Calu3 (cell line): ENCODE measurements around the gene GLP2R. TPM values are rescaled to one million over a fixed set of nuclear protein-coding genes. Genes with fewer than 3 reads are reported as not detected.

Experiments used
- BruUV-seq: library from RNA; stranded (reverse); fragments of 400-500 nt; replicated peaks from 2 replicates; lab custom pipeline; 2021; lab: Mats Ljungman, UMichigan
- CTCF ChIA-PET: fragments of 300-600 bp; sonication (Branson Sonifier 250); formaldehyde crosslinking; loops from one replicate; lab custom pipeline; 2022; ENCODE audit warnings: antibody characterized with exemption; lab: Charles Lee
- DNase-seq: peaks from one replicate; pipeline ENCODE4 v3.0.0; 2022
- H3K27ac Mint-ChIP-seq: one replicate; pipeline ENCODE4 v1.8.0; 2022; ENCODE audit warnings: mixed read lengths; ENCODE audit not compliant: unreplicated experiment
- H3K27me3 Mint-ChIP-seq: one replicate; pipeline ENCODE4 v1.8.0; 2022; ENCODE audit warnings: mixed read lengths; ENCODE audit not compliant: unreplicated experiment
- H3K36me3 Mint-ChIP-seq: one replicate; pipeline ENCODE4 v1.8.0; 2022; ENCODE audit warnings: mild to moderate bottlenecking, moderate library complexity, mixed read lengths; ENCODE audit not compliant: insufficient read depth, unreplicated experiment
- H3K4me1 Mint-ChIP-seq: one replicate; pipeline ENCODE4 v1.8.0; 2022; ENCODE audit warnings: mild to moderate bottlenecking, low read depth, mixed read lengths; ENCODE audit not compliant: unreplicated experiment
- H3K4me3 Mint-ChIP-seq: one replicate; pipeline ENCODE4 v1.8.0; 2022; ENCODE audit warnings: mild to moderate bottlenecking, low read depth, moderate library complexity, mixed read lengths; ENCODE audit not compliant: unreplicated experiment
- H3K9me3 Mint-ChIP-seq: one replicate; pipeline ENCODE4 v1.8.0; 2022; ENCODE audit warnings: low read depth, mixed read lengths; ENCODE audit not compliant: unreplicated experiment
- CTCF ChIP-seq: fragments of 200-600 bp; IDR thresholded peaks from one replicate; pipeline ENCODE4 v1.8.0; 2022; ENCODE audit warnings: antibody characterized with exemption; ENCODE audit not compliant: unreplicated experiment
- intact Hi-C: fragments of 100-400 bp; cut with micrococcal nuclease; formaldehyde crosslinking; loops from one replicate; pipeline ENCODE4 v1.10.0; 2022; ENCODE audit not compliant: unreplicated experiment
- total RNA-seq: library from RNA; stranded (reverse); gene quantifications from 2 replicates; pipeline ENCODE4 v1.2.3, GENCODE V29; 2022

The GLP2R gene
- total RNA-seq, 1 experiment from 2014 or later, result 0.59 TPM

GRCh38 chr17:9897372-9897968 lies 71.7 kb downstream of the GLP2R start:
- H3K9me3 Mint-ChIP-seq, result no peaks in the 10 kb centered on the region
- H3K4me3 Mint-ChIP-seq, result no peak overlapping the region
- H3K27me3 Mint-ChIP-seq, result peaks cover 34% of the 10 kb centered on the region
- BruUV-seq, result no TSS peak
- no peak overlapping the region for H3K27ac Mint-ChIP-seq
- TF ChIP-seq CTCF, result no peak
- no peak for DNase-seq
- intact Hi-C loops, result no loop called here
- CTCF ChIA-PET, result no interaction called here
- peaks cover 11% of the 10 kb centered on the region for H3K4me1 Mint-ChIP-seq
- H3K36me3 Mint-ChIP-seq, result no peaks in the 10 kb centered on the region

- DNase-seq, result no peak
- BruUV-seq, result no TSS peak
- H3K27me3 Mint-ChIP-seq, result peaks cover 34% of the 10 kb centered on the region
- H3K4me1 Mint-ChIP-seq, result peaks cover 11% of the 10 kb centered on the region
- no peak overlapping the region for H3K4me3 Mint-ChIP-seq
- intact Hi-C loops, result no loop called here
- no peaks in the 10 kb centered on the region for H3K9me3 Mint-ChIP-seq
- TF ChIP-seq CTCF, result no peak
- CTCF ChIA-PET, result no interaction called here
- no peak overlapping the region for H3K27ac Mint-ChIP-seq
- H3K36me3 Mint-ChIP-seq, result no peaks in the 10 kb centered on the region
Observed at GRCh38 chr17:9898812-9899211, 73.1 kb downstream of the GLP2R start.

GRCh38 chr17:9899280-9900043 lies 73.7 kb downstream of the GLP2R start:
- H3K4me3 Mint-ChIP-seq, result no peak overlapping the region
- CTCF ChIA-PET, result interaction anchor here (0.7 kb wide), 1 partner anchor 81 kb away, joined by 3 read pairs; no protein-coding TSS in a partner anchor
- H3K9me3 Mint-ChIP-seq, result no peaks in the 10 kb centered on the region
- BruUV-seq, result no TSS peak
- no peaks in the 10 kb centered on the region for H3K36me3 Mint-ChIP-seq
- peaks cover 34% of the 10 kb centered on the region for H3K27me3 Mint-ChIP-seq
- no peak for DNase-seq
- H3K4me1 Mint-ChIP-seq, result peaks cover 11% of the 10 kb centered on the region
- no peak for TF ChIP-seq CTCF
- H3K27ac Mint-ChIP-seq, result no peak overlapping the region
- intact Hi-C loops, result no loop called here

- Mint-ChIP-seq H3K27me3 (peaks cover 34% of the 10 kb centered on the region), H3K9me3 (no peaks in the 10 kb centered on the region), H3K36me3 (no peaks in the 10 kb centered on the region), H3K4me3 (no peak overlapping the region), H3K4me1 (peaks cover 11% of the 10 kb centered on the region), H3K27ac (no peak overlapping the region)
- TF ChIP-seq CTCF, result no peak
- no TSS peak for BruUV-seq
- no peak for DNase-seq
- intact Hi-C loops, result no loop called here
- CTCF ChIA-PET, result interaction anchor here (0.7 kb wide), 1 partner anchor 80 kb away, joined by 3 read pairs; no protein-coding TSS in a partner anchor
Observed at GRCh38 chr17:9900044-9900594, 74.4 kb downstream of the GLP2R start.
